ENCODE data around the gene FRMD6.

DNA sequence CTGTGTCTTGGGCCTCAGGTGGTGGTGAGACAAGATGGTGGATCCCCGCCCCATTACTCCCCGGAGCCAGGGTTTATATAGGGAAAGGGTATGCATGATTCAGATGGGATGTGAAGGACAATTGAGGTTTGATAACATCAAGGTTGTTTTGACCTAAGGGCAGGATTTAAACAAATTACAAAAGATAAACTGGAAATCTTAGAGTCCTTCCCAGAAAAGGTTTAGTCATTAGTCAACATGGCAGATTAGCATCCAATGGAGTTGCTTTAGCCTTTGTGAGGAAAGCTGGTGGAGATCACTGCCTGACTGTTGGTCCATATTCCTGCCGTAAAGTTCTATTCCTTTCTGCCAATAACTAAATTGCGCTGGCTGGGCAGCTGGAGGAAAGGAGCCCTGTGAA, 15.6 kb upstream of the FRMD6 start:
- TF ChIP-seq, protein P1, sequence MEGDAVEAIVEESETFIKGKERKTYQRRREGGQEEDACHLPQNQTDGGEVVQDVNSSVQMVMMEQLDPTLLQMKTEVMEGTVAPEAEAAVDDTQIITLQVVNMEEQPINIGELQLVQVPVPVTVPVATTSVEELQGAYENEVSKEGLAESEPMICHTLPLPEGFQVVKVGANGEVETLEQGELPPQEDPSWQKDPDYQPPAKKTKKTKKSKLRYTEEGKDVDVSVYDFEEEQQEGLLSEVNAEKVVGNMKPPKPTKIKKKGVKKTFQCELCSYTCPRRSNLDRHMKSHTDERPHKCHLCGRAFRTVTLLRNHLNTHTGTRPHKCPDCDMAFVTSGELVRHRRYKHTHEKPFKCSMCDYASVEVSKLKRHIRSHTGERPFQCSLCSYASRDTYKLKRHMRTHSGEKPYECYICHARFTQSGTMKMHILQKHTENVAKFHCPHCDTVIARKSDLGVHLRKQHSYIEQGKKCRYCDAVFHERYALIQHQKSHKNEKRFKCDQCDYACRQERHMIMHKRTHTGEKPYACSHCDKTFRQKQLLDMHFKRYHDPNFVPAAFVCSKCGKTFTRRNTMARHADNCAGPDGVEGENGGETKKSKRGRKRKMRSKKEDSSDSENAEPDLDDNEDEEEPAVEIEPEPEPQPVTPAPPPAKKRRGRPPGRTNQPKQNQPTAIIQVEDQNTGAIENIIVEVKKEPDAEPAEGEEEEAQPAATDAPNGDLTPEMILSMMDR (IDR thresholded peaks at IDR 0.05; ENCODE audit: insufficient read depth, low read length), result no peak
- TF ChIP-seq POLR2AphosphoS5 (IDR thresholded peaks at IDR 0.05; ENCODE audit: low read depth) (no peak), SPI1 (IDR thresholded peaks at IDR 0.05; ENCODE audit: borderline replicate concordance, low read depth) (no peak), GABPA (IDR thresholded peaks at IDR 0.05; ENCODE audit: low read depth) (no peak)
